PFSK-1 (cell line): ENCODE results near the gene CAMKMT.

ENCODE experiments used
- FOXP2 ChIP-seq: optimal IDR thresholded peaks from 2 replicates; pipeline ENCODE3; 2011; ENCODE audit warnings: borderline replicate concordance, control low read depth, inconsistent platforms; ENCODE audit not compliant: insufficient read depth; ENCODE audit errors: extremely low read length, extremely low read depth
- POLR2AphosphoS5 ChIP-seq: IDR thresholded peaks from 2 replicates; pipeline ENCODE4 v1.6.1; 2012; ENCODE audit warnings: low read depth, mild to moderate bottlenecking, control low read depth, low read length, moderate library complexity
- REST ChIP-seq, 2 experiments: IDR thresholded peaks; 2 replicates each; pipeline versions ENCODE4 v1.6.1 to v1.8.0; 2011 to 2012; ENCODE audit warnings: low read depth in 2 of 2, low read length in 2 of 2, control low read depth in 1 of 2, inconsistent platforms in 1 of 2, mild to moderate bottlenecking in 1 of 2, moderate library complexity in 1 of 2; ENCODE audit not compliant: insufficient read depth in 1 of 2
- SIN3A ChIP-seq: IDR thresholded peaks from 2 replicates; pipeline ENCODE4 v1.6.1; 2012; ENCODE audit warnings: mild to moderate bottlenecking, low read length, moderate library complexity, borderline replicate concordance; ENCODE audit not compliant: insufficient read depth
- TAF1 ChIP-seq: IDR thresholded peaks from 2 replicates; pipeline ENCODE4 v1.6.1; 2012; ENCODE audit warnings: low read length, control low read depth, borderline replicate concordance; ENCODE audit not compliant: insufficient read depth

CAMKMT gene

GRCh38 chr2:44671276-44671675, 309.5 kb downstream of the CAMKMT start:
- TF ChIP-seq FOXP2, result no peak
- no peak for TF ChIP-seq POLR2AphosphoS5
- TF ChIP-seq REST (IDR thresholded peaks at IDR 0.05; ENCODE audit: insufficient read depth in 1 of 2, low read depth in 2 of 2, low read length in 2 of 2), result no peak
- no peak for TF ChIP-seq SIN3A
- no peak for TF ChIP-seq TAF1

- no peak for TF ChIP-seq TAF1
- TF ChIP-seq FOXP2, result no peak
- TF ChIP-seq POLR2AphosphoS5, result no peak
- no peak for TF ChIP-seq SIN3A
- TF ChIP-seq REST (IDR thresholded peaks at IDR 0.05; ENCODE audit: insufficient read depth in 1 of 2, low read depth in 2 of 2, low read length in 2 of 2), result no peak
Observed at GRCh38 chr2:44671916-44672315, 310.2 kb downstream of the CAMKMT start.

GRCh38 chr2:44672431-44672830, 310.7 kb downstream of the CAMKMT start:
- TF ChIP-seq FOXP2 (no peak), TAF1 (no peak), POLR2AphosphoS5 (no peak)

- TF ChIP-seq SIN3A (no peak), TAF1 (no peak), POLR2AphosphoS5 (no peak), REST (IDR thresholded peaks at IDR 0.05; ENCODE audit: insufficient read depth in 1 of 2, low read depth in 2 of 2, low read length in 2 of 2) (no peak), FOXP2 (no peak)
Observed at GRCh38 chr2:44674473-44675284, 312.9 kb downstream of the CAMKMT start.

GRCh38 chr2:44676379-44676778, 314.6 kb downstream of the CAMKMT start:
- TF ChIP-seq TAF1 (no peak), REST (IDR thresholded peaks at IDR 0.05; ENCODE audit: insufficient read depth in 1 of 2, low read depth in 2 of 2, low read length in 2 of 2) (no peak), FOXP2 (no peak), SIN3A (no peak), POLR2AphosphoS5 (no peak)
